HCT116 (cell line): ENCODE results near the gene CNTN2. TPM values are rescaled to one million over a fixed set of nuclear protein-coding genes. Genes with fewer than 3 reads are reported as not detected.

Experiments
- ATAC-seq: fragments of 200-7000 bp; cut with Tn5 transposase; 2 replicates; pipeline ENCODE4 v1.9.1; 2020; ENCODE audit warnings: mild to moderate bottlenecking, moderate library complexity
- BruUV-seq: library from RNA; stranded (reverse); fragments of 400-500 nt; replicated peaks from 2 replicates; lab custom pipeline; 2021; lab: Mats Ljungman, UMichigan
- CTCF ChIA-PET: fragments of 300-600 bp; sonication (Branson Sonifier 250); formaldehyde crosslinking; loops from one replicate; lab custom pipeline; 2021; ENCODE audit warnings: antibody characterized with exemption; lab: Charles Lee
- POLR2A ChIA-PET: fragments of 300-600, 350-600 bp; sonication (Branson Sonifier 250); formaldehyde crosslinking; loops from one replicate; lab custom pipeline; 2021; ENCODE audit warnings: antibody characterized with exemption; lab: Charles Lee
- RAD21 ChIA-PET, 2 experiments: fragments of 300-600 bp; sonication (Branson Sonifier 250); formaldehyde crosslinking; loops; one replicate each; lab custom pipeline; 2023; ENCODE audit warnings: low total read pairs in 2 of 2; ENCODE audit not compliant: uncharacterized antibody in 2 of 2, unreplicated experiment in 2 of 2, low non-redundant PET in 1 of 2; lab: Charles Lee
- DNase-seq: peaks from one replicate; pipeline ENCODE4 v3.0.0-alpha.2; 2010; ENCODE audit warnings: low read depth, low spot score
- H2AFZ ChIP-seq: fragments of 200-600 bp; shearing (Covaris generic), sonication (generic); 2 replicates; pipeline ENCODE4 v1.6.1; 2017; ENCODE audit warnings: low read depth, mixed run types, mixed read lengths, antibody characterized with exemption, low read length; ENCODE audit not compliant: poor library complexity, severe bottlenecking
- H3K27ac ChIP-seq: 2 replicates; pipeline ENCODE4 v1.5.1; 2012; ENCODE audit warnings: low read depth, low read length
- H3K27me3 ChIP-seq: fragments of 200-600 bp; sonication (generic); 2 replicates; pipeline ENCODE4 v1.6.1; 2016; ENCODE audit warnings: mixed run types, low read length, mixed read lengths; ENCODE audit not compliant: insufficient read depth
- H3K36me3 ChIP-seq, 2 experiments: fragments of 200-500 bp in 1 of 2; fragments of 200-600 bp in 1 of 2; sonication (Bioruptor generic) in 1 of 2; sonication (generic) in 1 of 2; 2 replicates each; pipeline versions ENCODE4 v1.5.1 to v1.6.1; 2014 to 2016; ENCODE audit warnings: low read length in 2 of 2, inconsistent platforms in 1 of 2, mixed read lengths in 1 of 2, mixed run types in 1 of 2; ENCODE audit not compliant: insufficient read depth in 2 of 2, control insufficient read depth in 1 of 2
- H3K4me1 ChIP-seq, 2 experiments: fragments of 200-600 bp in 1 of 2; sonication (generic) in 1 of 2; 2 replicates each; pipeline versions ENCODE4 v1.5.1 to v1.6.1; 2012 to 2017; ENCODE audit warnings: low read length in 2 of 2, inconsistent platforms in 1 of 2, mild to moderate bottlenecking in 1 of 2, mixed read lengths in 1 of 2, mixed run types in 1 of 2, moderate library complexity in 1 of 2; ENCODE audit not compliant: insufficient read depth in 2 of 2, control insufficient read depth in 1 of 2
- H3K4me2 ChIP-seq: fragments of 200-600 bp; sonication (generic); 2 replicates; pipeline ENCODE4 v1.6.1; 2017; ENCODE audit warnings: mixed run types, low read length, mixed read lengths
- H3K4me3 ChIP-seq, 2 experiments: fragments of 200-600 bp in 1 of 2; sonication (generic) in 1 of 2; replicated peaks in 1 of 2; 2 replicates each; pipeline ENCODE4 v1.5.1; 2011 to 2016; ENCODE audit warnings: low read length in 2 of 2, control low read depth in 1 of 2, low read depth in 1 of 2, mild to moderate bottlenecking in 1 of 2, mixed read lengths in 1 of 2, mixed run types in 1 of 2
- H3K79me2 ChIP-seq: fragments of 200-600 bp; sonication (generic); 2 replicates; pipeline ENCODE4 v1.6.1; 2017; ENCODE audit warnings: mild to moderate bottlenecking, mixed run types, low read length, moderate library complexity, mixed read lengths; ENCODE audit not compliant: insufficient read depth
- H3K9ac ChIP-seq: fragments of 200-600 bp; sonication (generic); 2 replicates; pipeline ENCODE4 v1.6.1; 2016; ENCODE audit warnings: low read length, mixed read lengths
- H3K9me2 ChIP-seq: fragments of 200-600 bp; sonication (generic), shearing (Covaris generic); 2 replicates; pipeline ENCODE4 v1.6.1; 2017; ENCODE audit warnings: mixed run types, mild to moderate bottlenecking, moderate library complexity; ENCODE audit not compliant: insufficient read depth
- H3K9me3 ChIP-seq, 2 experiments: fragments of 200-500 bp in 1 of 2; fragments of 200-600 bp in 1 of 2; sonication (Bioruptor generic) in 1 of 2; sonication (generic) in 1 of 2; 2 replicates each; pipeline ENCODE4 v1.6.1; 2014 to 2017; ENCODE audit warnings: low read length in 2 of 2, mixed read lengths in 2 of 2, inconsistent platforms in 1 of 2, low read depth in 1 of 2, mild to moderate bottlenecking in 1 of 2, mixed run types in 1 of 2, moderate library complexity in 1 of 2; ENCODE audit not compliant: control insufficient read depth in 1 of 2, insufficient read depth in 1 of 2
- H4K20me1 ChIP-seq: fragments of 200-600 bp; sonication (generic), shearing (Covaris generic); 2 replicates; pipeline ENCODE4 v1.6.1; 2017; ENCODE audit warnings: mixed run types, mild to moderate bottlenecking, moderate library complexity; ENCODE audit not compliant: insufficient read depth
- ATF3 ChIP-seq: IDR thresholded peaks from 2 replicates; pipeline ENCODE4 v1.6.1; 2012
- CBX3 ChIP-seq: IDR thresholded peaks from 2 replicates; pipeline ENCODE4 v1.6.1; 2012; ENCODE audit warnings: low read depth
- CEBPB ChIP-seq: IDR thresholded peaks from 2 replicates; pipeline ENCODE4 v1.6.1; 2012; ENCODE audit warnings: low read depth
- EGR1 ChIP-seq: IDR thresholded peaks from 2 replicates; pipeline ENCODE4 v1.6.1; 2012; ENCODE audit warnings: low read depth
- ELF1 ChIP-seq: IDR thresholded peaks from 2 replicates; pipeline ENCODE4 v1.6.1; 2012; ENCODE audit warnings: low read depth, borderline replicate concordance
- EZH2 ChIP-seq: fragments of 200-600 bp; sonication (generic); IDR thresholded peaks from 2 replicates; pipeline ENCODE4 v1.6.1; 2017; ENCODE audit warnings: antibody characterized with exemption, mixed run types
- EZH2phosphoT487 ChIP-seq: fragments of 200-600 bp; IDR thresholded peaks from 2 replicates; pipeline ENCODE4 v1.6.1; 2018; ENCODE audit warnings: antibody characterized with exemption, borderline replicate concordance
- JUND ChIP-seq: IDR thresholded peaks from 2 replicates; pipeline ENCODE4 v1.6.1; 2012
- POLR2A ChIP-seq: IDR thresholded peaks from 2 replicates; pipeline ENCODE4 v1.7.0; 2011; ENCODE audit warnings: borderline replicate concordance; ENCODE audit not compliant: insufficient read depth, insufficient read length; ENCODE audit errors: extremely low read depth
- RAD21 ChIP-seq: IDR thresholded peaks from 2 replicates; pipeline ENCODE4 v1.6.1; 2012; ENCODE audit warnings: low read depth, mild to moderate bottlenecking
- REST ChIP-seq: IDR thresholded peaks from 2 replicates; pipeline ENCODE4 v1.6.1; 2012; ENCODE audit warnings: low read depth
- SIN3A ChIP-seq: IDR thresholded peaks from 2 replicates; pipeline ENCODE4 v1.6.1; 2012; ENCODE audit warnings: low read depth
- SP1 ChIP-seq: IDR thresholded peaks from 2 replicates; pipeline ENCODE4 v1.6.1; 2012; ENCODE audit warnings: low read depth
- TCF7L2 ChIP-seq: IDR thresholded peaks from 2 replicates; pipeline ENCODE4 v1.7.0; 2011; ENCODE audit warnings: borderline replicate concordance, inconsistent platforms; ENCODE audit not compliant: insufficient read depth, insufficient read length; ENCODE audit errors: extremely low read depth
- YY1 ChIP-seq: IDR thresholded peaks from 2 replicates; pipeline ENCODE4 v1.6.1; 2011; ENCODE audit warnings: low read length, low read depth, moderate library complexity, mild to moderate bottlenecking; ENCODE audit not compliant: insufficient replicate concordance; ENCODE audit errors: extremely low read depth
- ZBTB33 ChIP-seq: IDR thresholded peaks from 2 replicates; pipeline ENCODE4 v1.6.1; 2011; ENCODE audit warnings: mild to moderate bottlenecking, low read length, moderate library complexity; ENCODE audit not compliant: insufficient replicate concordance; ENCODE audit errors: extremely low read depth
- ZFX ChIP-seq: fragments of 450-650 bp; IDR thresholded peaks from 2 replicates; pipeline ENCODE4 v1.6.1; 2017
- ZNF274 ChIP-seq: fragments of 200-500 bp; sonication (Bioruptor generic); IDR thresholded peaks from 2 replicates; pipeline ENCODE4 v1.6.1; 2014; ENCODE audit warnings: mild to moderate bottlenecking, low read depth, low read length, inconsistent platforms
- intact Hi-C: fragments of 100-400 bp; cut with micrococcal nuclease; formaldehyde crosslinking; loops from 2 replicates; pipeline ENCODE4 v1.10.0; 2022
- total RNA-seq: library from RNA; stranded (reverse); gene quantifications from one replicate; pipeline ENCODE4 v1.2.1, GENCODE V29; 2021; ENCODE audit not compliant: unreplicated experiment
- TF ChIP-seq, protein P1 (sequence below): IDR thresholded peaks from 2 replicates; pipeline ENCODE4 v1.6.1; 2012

CNTN2 gene
- total RNA-seq, 1 experiment from 2014 or later, result 0.15 TPM

- Histone ChIP-seq H3K79me2 (no peaks in the 10 kb centered on the region), H3K9me2 (no peaks in the 10 kb centered on the region), H3K36me3 (no peaks in the 10 kb centered on the region), H3K27ac (no peak overlapping the region), H3K4me2 (no peak overlapping the region), H3K4me1 (no peaks in the 10 kb centered on the region; a peak in 1 of 4 replicates), H4K20me1 (no peaks in the 10 kb centered on the region), H2AFZ (no peak overlapping the region), H3K9me3 (no peaks in the 10 kb centered on the region), H3K27me3 (no peaks in the 10 kb centered on the region), H3K4me3 (no peak overlapping the region), H3K9ac (no peak overlapping the region)
- TF ChIP-seq ZNF274, result no peak
- no peak for TF ChIP-seq JUND
- no peak for TF ChIP-seq ZFX
- no peak for TF ChIP-seq YY1
- no peak for TF ChIP-seq RAD21
- no peak for TF ChIP-seq POLR2A
- no peak for TF ChIP-seq EZH2
- TF ChIP-seq TCF7L2, result no peak
- TF ChIP-seq EGR1, result no peak
- TF ChIP-seq ATF3, result no peak
- TF ChIP-seq REST, result no peak
- TF ChIP-seq SIN3A, result no peak
- TF ChIP-seq CBX3, result no peak
- TF ChIP-seq CEBPB, result no peak
- TF ChIP-seq ELF1, result no peak
- TF ChIP-seq ZBTB33, result no peak
- no peak for TF ChIP-seq SP1
- TF ChIP-seq EZH2phosphoT487, result no peak
- TF ChIP-seq, protein P1, sequence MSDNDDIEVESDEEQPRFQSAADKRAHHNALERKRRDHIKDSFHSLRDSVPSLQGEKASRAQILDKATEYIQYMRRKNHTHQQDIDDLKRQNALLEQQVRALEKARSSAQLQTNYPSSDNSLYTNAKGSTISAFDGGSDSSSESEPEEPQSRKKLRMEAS, result no peak
- intact Hi-C loops, result loop anchor here (1.0 to 5.0 kb wide), 3 partner anchors 71 to 253 kb away; no protein-coding TSS in a partner anchor
- no peak for DNase-seq
- BruUV-seq, result no TSS peak
- POLR2A ChIA-PET, result interaction anchor here (1.5 kb wide), 1 partner anchor 85 kb away, joined by 5 read pairs; no protein-coding TSS in a partner anchor
- CTCF ChIA-PET, result interaction anchor here (0.6 to 4.3 kb wide), 6 partner anchors 9 to 211 kb away, joined by 3 to 205 read pairs (median 14); no protein-coding TSS in a partner anchor
- no peak for ATAC-seq
- RAD21 ChIA-PET, result interaction anchor here (0.6 to 2.4 kb wide), 3 partner anchors 71 to 74 kb away, joined by 3 to 33 read pairs (median 30); no protein-coding TSS in a partner anchor
Observed at GRCh38 chr1:205060746-205061145, 17.7 kb downstream of the CNTN2 start.
